ENCODE data around the gene POLR3H.
"Not testable (repeated sequence)": the region's sequence is repeated elsewhere in the genome, so short reads cannot be mapped to it uniquely, and the experiment has no call there.

Gene POLR3H

DNA sequence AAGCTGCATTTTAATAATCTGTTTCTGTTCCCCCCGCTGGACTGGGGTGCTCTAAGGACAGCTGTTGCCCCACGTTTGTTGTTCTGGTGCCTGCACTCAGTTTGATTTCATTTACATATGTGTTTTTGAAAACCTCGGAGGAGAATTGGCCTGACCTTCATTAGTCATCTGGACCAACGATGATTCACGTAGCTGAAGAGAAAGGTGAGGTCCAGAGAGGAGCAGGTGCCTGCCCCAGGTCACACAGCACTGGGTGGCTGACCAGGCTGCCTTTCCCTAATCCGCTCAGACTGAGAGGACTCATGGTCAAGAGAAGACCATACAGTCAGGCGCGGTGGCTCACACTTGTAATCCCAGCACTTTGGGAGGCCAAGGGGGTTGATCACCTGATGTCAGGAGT is 20.3 kb upstream of the POLR3H start:
- DNase-seq (ENCODE audit: low read depth in 1 of 2, low spot score in 1 of 2), result no peak

- DNase-seq (ENCODE audit: low read depth in 1 of 2, low spot score in 1 of 2), result no peak
Measured at GRCh38 chr22:41563051-41563711, 18.9 kb upstream of the POLR3H start.

DNA sequence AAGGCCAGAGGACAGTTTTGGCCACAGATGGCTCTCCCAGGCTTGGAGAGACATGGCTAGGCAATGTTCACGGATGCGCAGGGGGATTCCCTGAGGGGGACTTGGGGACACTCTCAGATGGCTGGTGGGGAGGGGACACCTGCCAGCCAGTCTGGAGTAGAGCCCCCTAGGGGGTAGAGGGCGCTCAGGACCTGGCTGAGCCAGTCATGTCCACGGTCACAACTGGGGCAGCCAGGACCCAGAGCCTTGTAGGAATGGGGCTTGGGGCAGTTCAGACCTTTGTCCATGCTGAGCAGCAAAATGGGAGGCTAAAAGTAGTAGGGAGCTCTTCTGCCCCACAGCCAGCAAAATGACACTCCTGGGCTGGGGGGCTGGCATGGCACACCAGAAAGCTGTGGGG is 18.2 kb upstream of the POLR3H start:
- DNase-seq (ENCODE audit: low read depth in 1 of 2, low spot score in 1 of 2), result no peak

DNA sequence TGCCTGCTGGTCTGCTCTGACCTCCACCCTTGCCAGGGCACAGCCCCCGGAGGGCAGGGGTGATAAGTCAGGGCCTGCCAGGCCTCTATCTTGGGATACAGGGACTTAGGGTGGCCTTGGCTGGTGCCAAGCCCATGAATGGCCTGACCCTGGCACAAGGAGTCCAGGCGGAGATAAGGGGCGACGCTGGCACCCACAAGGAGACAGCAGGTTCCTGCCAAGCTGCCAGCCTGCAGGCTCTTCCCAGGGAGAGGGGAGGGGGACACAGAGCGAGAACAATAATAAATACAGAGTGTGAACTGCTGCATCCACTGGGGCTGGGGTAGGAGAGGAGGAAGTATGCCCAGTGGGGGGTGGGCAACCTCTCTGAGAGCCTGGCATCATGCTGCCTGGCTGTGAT is 17.5 kb upstream of the POLR3H start:
- DNase-seq (ENCODE audit: low read depth in 1 of 2, low spot score in 1 of 2), result no peak

GRCh38 chr22:41561335-41561734 is 17.1 kb upstream of the POLR3H start:
- DNase-seq (ENCODE audit: low read depth in 1 of 2, low spot score in 1 of 2), result no peak

GRCh38 chr22:41560095-41560471 is 15.8 kb upstream of the POLR3H start:
- no peak for DNase-seq (ENCODE audit: low read depth in 1 of 2, low spot score in 1 of 2)

DNA sequence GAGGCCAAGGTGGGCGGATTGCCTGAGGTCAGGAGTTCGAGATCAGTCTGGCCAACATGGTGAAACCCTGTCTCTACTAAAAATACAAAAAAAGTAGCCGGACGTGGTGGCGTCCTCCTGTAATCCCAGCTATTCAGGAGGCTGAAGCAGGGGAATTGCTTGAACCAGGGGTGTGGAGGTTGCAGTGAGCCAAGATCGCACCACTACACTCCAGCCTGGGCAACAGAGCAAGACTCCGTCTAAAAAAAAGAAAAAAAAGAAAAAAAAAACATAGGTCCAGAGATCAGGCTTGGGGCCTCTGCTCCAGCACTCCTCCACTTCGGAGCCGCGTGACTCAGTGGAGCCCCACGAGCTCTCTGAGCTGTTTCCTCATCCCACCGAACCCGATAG is 14.0 kb upstream of the POLR3H start:
- DNase-seq (ENCODE audit: low read depth in 1 of 2, low spot score in 1 of 2), result not testable (repeated sequence)

- no peak for DNase-seq (ENCODE audit: low read depth in 1 of 2, low spot score in 1 of 2)
Measured at GRCh38 chr22:41557401-41558240, 13.4 kb upstream of the POLR3H start.

DNA sequence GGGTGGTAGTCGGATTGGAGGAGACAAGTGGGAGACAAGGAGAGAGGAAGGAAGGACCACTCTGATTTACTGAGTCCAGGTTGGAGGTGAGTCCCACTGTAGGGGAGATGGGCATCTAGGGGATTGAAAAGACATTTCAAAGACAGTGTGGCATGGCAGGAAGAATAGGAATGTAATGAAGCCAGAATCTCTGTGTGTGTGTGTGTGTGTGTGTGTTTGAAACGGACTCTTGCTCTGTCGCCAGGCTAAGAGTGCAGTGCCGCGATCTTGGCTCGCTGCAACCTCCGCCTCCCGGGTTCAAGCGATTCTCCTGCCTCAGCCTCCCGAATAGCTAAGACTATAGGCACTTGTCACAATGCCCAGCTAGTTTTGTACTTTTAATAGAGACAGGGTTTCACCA is 12.3 kb upstream of the POLR3H start:
- no peak for DNase-seq (ENCODE audit: low read depth in 1 of 2, low spot score in 1 of 2)

GRCh38 chr22:41555325-41555982 is 11.2 kb upstream of the POLR3H start:
- DNase-seq (ENCODE audit: low read depth in 1 of 2, low spot score in 1 of 2), result no peak

- DNase-seq (ENCODE audit: low read depth in 1 of 2, low spot score in 1 of 2), result no peak
Measured at GRCh38 chr22:41551877-41552582, 7.8 kb upstream of the POLR3H start.

GRCh38 chr22:41550952-41551491 is 6.8 kb upstream of the POLR3H start:
- no peak for DNase-seq (ENCODE audit: low read depth in 1 of 2, low spot score in 1 of 2)

DNA sequence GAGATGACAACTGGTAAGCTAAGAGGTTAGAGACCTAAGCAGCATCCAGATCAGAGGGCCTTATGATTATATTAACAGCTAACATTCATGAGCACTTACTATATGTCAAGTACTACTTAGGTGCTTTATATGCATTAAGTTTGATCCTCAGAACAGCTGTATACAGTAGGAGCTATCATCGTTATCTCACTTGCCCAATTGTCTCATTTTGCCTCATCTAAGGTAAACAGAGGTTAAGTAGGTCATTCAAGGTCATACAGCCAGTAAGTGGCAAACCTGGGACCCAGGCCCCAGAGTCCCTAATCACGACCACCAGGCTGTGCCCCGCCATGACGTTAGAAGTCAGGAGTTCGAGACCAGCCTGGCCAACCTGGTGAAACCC is 4.6 kb upstream of the POLR3H start:
- DNase-seq (ENCODE audit: low read depth in 1 of 2, low spot score in 1 of 2), result no peak

- DNase-seq (ENCODE audit: low read depth in 1 of 2, low spot score in 1 of 2), result no peak
Measured at GRCh38 chr22:41544671-41545476, 604 bp upstream of the POLR3H start.

GRCh38 chr22:41542224-41542623 is 2.0 kb downstream of the POLR3H start:
- no peak for DNase-seq (ENCODE audit: low read depth in 1 of 2, low spot score in 1 of 2)

DNA sequence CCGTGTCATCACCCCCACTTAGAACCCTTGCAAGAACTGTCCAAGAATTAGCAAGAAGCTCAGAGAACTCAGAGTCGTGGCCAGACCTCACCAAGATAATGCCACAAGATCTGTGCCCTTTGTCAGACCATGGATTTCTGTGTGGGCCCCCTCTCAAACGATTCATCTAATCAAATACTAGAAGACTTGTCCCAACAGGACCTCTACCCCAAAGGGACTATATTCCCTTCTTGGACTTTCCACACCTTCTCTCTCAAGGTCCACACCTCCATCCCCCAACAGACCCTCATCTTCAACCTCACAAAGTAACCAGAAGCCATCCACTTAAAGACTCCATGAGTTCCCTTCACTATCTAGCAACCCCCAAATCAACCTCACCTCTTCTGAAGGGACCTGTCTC is 2.8 kb downstream of the POLR3H start:
- DNase-seq (ENCODE audit: low read depth in 1 of 2, low spot score in 1 of 2), result no peak

GRCh38 chr22:41540365-41540764 is 3.9 kb downstream of the POLR3H start:
- DNase-seq (ENCODE audit: low read depth in 1 of 2, low spot score in 1 of 2), result no peak

DNA sequence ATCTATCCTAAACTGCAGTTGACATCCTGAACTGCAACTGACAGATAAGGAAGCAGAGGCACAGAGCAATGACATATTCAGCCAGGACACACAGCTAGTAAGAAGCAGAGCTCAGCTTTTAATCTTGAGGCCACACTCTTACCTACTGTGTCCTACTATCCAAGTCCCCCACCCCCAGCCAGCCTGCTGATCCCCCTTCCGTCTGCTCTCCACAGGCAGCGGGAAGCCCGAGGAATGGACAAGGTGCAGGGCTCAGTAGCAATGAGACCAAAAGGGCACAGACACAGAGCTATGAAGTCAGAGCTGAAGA is 4.3 kb downstream of the POLR3H start:
- DNase-seq (ENCODE audit: low read depth in 1 of 2, low spot score in 1 of 2), result no peak

GRCh38 chr22:41539146-41540005 is 4.9 kb downstream of the POLR3H start:
- DNase-seq (ENCODE audit: low read depth in 1 of 2, low spot score in 1 of 2), result no peak

- DNase-seq (ENCODE audit: low read depth in 1 of 2, low spot score in 1 of 2), result no peak
Measured at GRCh38 chr22:41538583-41538982, 5.7 kb downstream of the POLR3H start.
